Erythroblast (primary cell): ENCODE measurements around the gene ZNF860.

Experiments
- DNase-seq, 2 experiments: peaks; one replicate each; lab custom pipeline; 2025; lab: John Stamatoyannopoulos, UW
- GATA1 ChIP-seq: IDR thresholded peaks from 2 replicates; pipeline ENCODE4 v1.6.1; 2011; ENCODE audit warnings: low read depth, mild to moderate bottlenecking, control low read depth, low read length, moderate library complexity
- POLR2A ChIP-seq: IDR thresholded peaks from 2 replicates; pipeline ENCODE4 v1.6.1; 2011; ENCODE audit warnings: mild to moderate bottlenecking, low read length

The ZNF860 gene

DNA sequence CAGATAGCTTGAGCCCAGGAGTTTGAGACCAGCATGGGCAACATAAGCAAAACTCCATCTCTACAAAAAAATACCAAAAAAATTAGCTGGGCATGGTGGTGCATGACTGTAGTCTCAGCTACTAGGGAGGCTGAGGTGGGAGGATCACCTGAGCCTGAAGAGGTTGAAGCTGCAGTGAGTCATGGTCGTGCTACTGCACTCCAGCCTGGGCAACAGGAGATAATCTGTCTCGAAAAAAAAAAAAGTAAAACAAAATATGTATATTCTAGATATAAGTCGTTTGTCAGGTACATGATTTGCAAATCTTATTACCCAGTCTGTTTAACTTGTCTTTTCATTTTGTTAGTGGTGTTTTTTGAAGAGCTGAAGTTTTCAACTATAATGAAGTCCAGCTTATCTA, 40.2 kb downstream of the ZNF860 start:
- no peak for TF ChIP-seq GATA1
- no peak for DNase-seq

- DNase-seq = no peak
- no peak for TF ChIP-seq POLR2A
- no peak for TF ChIP-seq GATA1
Observed at GRCh38 chr3:32022947-32023346, 41.4 kb downstream of the ZNF860 start.

- TF ChIP-seq GATA1 (no peak), POLR2A (no peak)
- no peak for DNase-seq
Observed at GRCh38 chr3:32026593-32026992, 45.0 kb downstream of the ZNF860 start.

DNA sequence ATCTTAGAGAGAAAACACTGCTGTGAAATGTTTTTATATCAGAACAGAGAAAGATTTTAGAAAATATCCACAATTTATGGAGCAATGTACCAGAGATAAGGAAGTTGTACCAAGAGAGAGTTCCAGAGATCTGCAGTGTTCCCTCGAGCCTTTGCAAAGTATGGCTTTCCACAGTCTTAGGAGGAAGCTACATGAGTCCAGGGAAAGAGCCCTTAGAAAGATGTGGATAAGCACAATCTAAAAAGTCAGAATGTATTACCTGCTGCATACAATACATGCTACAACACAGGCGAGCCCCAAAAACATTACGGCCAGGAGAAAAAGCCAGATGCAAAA, 56.4 kb downstream of the ZNF860 start:
- no peak for DNase-seq
- no peak for TF ChIP-seq POLR2A

GRCh38 chr3:32041316-32041715, 59.8 kb downstream of the ZNF860 start:
- no peak for DNase-seq
- TF ChIP-seq POLR2A = no peak
